Measurements from ENCODE around the gene MAMDC2. TPM values are rescaled to one million over a fixed set of nuclear protein-coding genes. Genes with fewer than 3 reads are reported as not detected.

Gene MAMDC2
- total RNA-seq, 2 donors from 2014 or later = 25.4 to 29.0 TPM

- TF ChIP-seq, protein P1, sequence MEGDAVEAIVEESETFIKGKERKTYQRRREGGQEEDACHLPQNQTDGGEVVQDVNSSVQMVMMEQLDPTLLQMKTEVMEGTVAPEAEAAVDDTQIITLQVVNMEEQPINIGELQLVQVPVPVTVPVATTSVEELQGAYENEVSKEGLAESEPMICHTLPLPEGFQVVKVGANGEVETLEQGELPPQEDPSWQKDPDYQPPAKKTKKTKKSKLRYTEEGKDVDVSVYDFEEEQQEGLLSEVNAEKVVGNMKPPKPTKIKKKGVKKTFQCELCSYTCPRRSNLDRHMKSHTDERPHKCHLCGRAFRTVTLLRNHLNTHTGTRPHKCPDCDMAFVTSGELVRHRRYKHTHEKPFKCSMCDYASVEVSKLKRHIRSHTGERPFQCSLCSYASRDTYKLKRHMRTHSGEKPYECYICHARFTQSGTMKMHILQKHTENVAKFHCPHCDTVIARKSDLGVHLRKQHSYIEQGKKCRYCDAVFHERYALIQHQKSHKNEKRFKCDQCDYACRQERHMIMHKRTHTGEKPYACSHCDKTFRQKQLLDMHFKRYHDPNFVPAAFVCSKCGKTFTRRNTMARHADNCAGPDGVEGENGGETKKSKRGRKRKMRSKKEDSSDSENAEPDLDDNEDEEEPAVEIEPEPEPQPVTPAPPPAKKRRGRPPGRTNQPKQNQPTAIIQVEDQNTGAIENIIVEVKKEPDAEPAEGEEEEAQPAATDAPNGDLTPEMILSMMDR (IDR thresholded peaks at IDR 0.05) = no peak
- no peak overlapping the region for H3K27ac ChIP-seq
- peak overlapping the region; percentile 85 for H3K4me3 ChIP-seq
- DNase-seq (ENCODE audit: low spot score) (no peak), ATAC-seq (ENCODE audit: insufficient number of reproducible peaks, low FRiP score, low read depth) (no peak)
- peaks cover 15% of the 10 kb centered on the region for H3K36me3 ChIP-seq
- no peaks in the 10 kb centered on the region for H3K9me3 ChIP-seq
- no peaks in the 10 kb centered on the region for H3K27me3 ChIP-seq (replicated peaks; ENCODE audit: insufficient read depth)
- H3K4me1 ChIP-seq (ENCODE audit: control insufficient read depth in 1 of 2, low read depth in 2 of 2) = peaks cover 34 to 64% of the 10 kb centered on the region in 2 donors
Measured at GRCh38 chr9:70260007-70260443, 216.4 kb downstream of the MAMDC2 start.

- H3K9me3 ChIP-seq = no peaks in the 10 kb centered on the region
- TF ChIP-seq, protein P1 (IDR thresholded peaks at IDR 0.05) = no peak
- ATAC-seq (ENCODE audit: insufficient number of reproducible peaks, low FRiP score, low read depth) (no peak), DNase-seq (ENCODE audit: low spot score) (no peak)
- peaks cover 32 to 59% of the 10 kb centered on the region in 2 donors for H3K4me1 ChIP-seq (ENCODE audit: control insufficient read depth in 1 of 2, low read depth in 2 of 2)
- no peaks in the 10 kb centered on the region for H3K27me3 ChIP-seq (replicated peaks; ENCODE audit: insufficient read depth)
- peaks cover 20% of the 10 kb centered on the region for H3K36me3 ChIP-seq
- H3K27ac ChIP-seq = no peak overlapping the region
- H3K4me3 ChIP-seq = peak overlapping the region; percentile 85
Measured at GRCh38 chr9:70260606-70261005, 217.0 kb downstream of the MAMDC2 start.

GRCh38 chr9:70261131-70261870 is 217.7 kb downstream of the MAMDC2 start:
- Histone ChIP-seq H3K27me3 (replicated peaks; ENCODE audit: insufficient read depth) (no peaks in the 10 kb centered on the region), H3K36me3 (peaks cover 21% of the 10 kb centered on the region), H3K27ac (no peak overlapping the region), H3K9me3 (no peaks in the 10 kb centered on the region), H3K4me3 (peak overlapping the region; percentile 85), H3K4me1 (ENCODE audit: control insufficient read depth in 1 of 2, low read depth in 2 of 2) (peaks cover 32 to 53% of the 10 kb centered on the region in 2 donors)
- DNase-seq (ENCODE audit: low spot score) (no peak), ATAC-seq (ENCODE audit: insufficient number of reproducible peaks, low FRiP score, low read depth) (no peak)
- TF ChIP-seq, protein P1 (IDR thresholded peaks at IDR 0.05) = no peak

DNA sequence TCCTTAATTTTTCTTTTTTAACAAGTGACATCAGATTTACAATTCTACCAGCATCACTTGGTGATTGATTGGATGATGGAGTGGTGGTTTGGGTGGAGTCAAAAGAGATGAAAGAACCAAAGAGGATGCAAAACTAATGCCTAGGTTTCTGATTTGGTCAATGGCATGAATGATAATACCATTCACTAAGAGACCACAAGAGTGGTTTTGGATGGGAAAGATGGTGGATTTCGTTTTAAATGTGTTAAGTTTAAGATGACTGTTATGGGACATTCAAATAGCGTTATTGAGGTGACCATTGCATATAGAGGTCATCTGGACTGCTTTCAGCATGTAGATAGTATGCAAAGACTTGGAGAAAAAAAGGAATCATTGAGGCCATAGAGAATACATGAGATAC is 218.7 kb downstream of the MAMDC2 start:
- ATAC-seq (ENCODE audit: insufficient number of reproducible peaks, low FRiP score, low read depth) (no peak), DNase-seq (ENCODE audit: low spot score) (no peak)
- Histone ChIP-seq H3K9me3 (no peaks in the 10 kb centered on the region), H3K4me3 (no peak overlapping the region), H3K27me3 (replicated peaks; ENCODE audit: insufficient read depth) (no peaks in the 10 kb centered on the region), H3K36me3 (peaks cover 21% of the 10 kb centered on the region), H3K4me1 (ENCODE audit: control insufficient read depth in 1 of 2, low read depth in 2 of 2) (peaks cover 30 to 42% of the 10 kb centered on the region in 2 donors), H3K27ac (no peak overlapping the region)
- TF ChIP-seq, protein P1 (IDR thresholded peaks at IDR 0.05) = no peak

- Histone ChIP-seq H3K27ac (no peak overlapping the region), H3K4me1 (ENCODE audit: control insufficient read depth in 1 of 2, low read depth in 2 of 2) (peaks cover 26 to 40% of the 10 kb centered on the region in 2 donors), H3K9me3 (no peaks in the 10 kb centered on the region), H3K4me3 (no peak overlapping the region), H3K27me3 (replicated peaks; ENCODE audit: insufficient read depth) (no peaks in the 10 kb centered on the region), H3K36me3 (peaks cover 21% of the 10 kb centered on the region)
- no peak for DNase-seq (ENCODE audit: low spot score)
- TF ChIP-seq, protein P1 (IDR thresholded peaks at IDR 0.05) = no peak
- no peak for ATAC-seq (ENCODE audit: insufficient number of reproducible peaks, low FRiP score, low read depth)
Measured at GRCh38 chr9:70262948-70263347, 219.3 kb downstream of the MAMDC2 start.

Measured in thoracic aorta (tissue), 2 donors.